Lower leg skin (tissue), 4 donors: Measurements from ENCODE around the gene PRLH. TPM values are rescaled to one million over a fixed set of nuclear protein-coding genes. Genes with fewer than 3 reads are reported as not detected.

Experiments
- DNase-seq, 2 donors: peaks; one replicate each; pipeline ENCODE4 v3.0.0-alpha.2; 2019; ENCODE audit warnings: low spot score in 2 of 2
- H3K4me3 ChIP-seq: fragments of 200-600 bp; sonication (generic); 2 replicates; pipeline ENCODE4 v1.5.1; 2017; ENCODE audit warnings: mild to moderate bottlenecking, low read depth; ENCODE audit not compliant: poor library complexity, severe bottlenecking
- POLR2A ChIP-seq, 2 donors: fragments of 450-650 bp; IDR thresholded peaks; one replicate each; pipeline ENCODE4 v1.6.1; 2016 to 2017; ENCODE audit warnings: antibody characterized with exemption in 2 of 2, mild to moderate bottlenecking in 1 of 2, moderate library complexity in 1 of 2
- WGBS, 2 donors: methylation state at CpG; one replicate each; pipeline ENCODE4 v1.1.5; 2018; 5-methylcytosine and 5-hydroxymethylcytosine counted together
- intact Hi-C: fragments of 100-400 bp; cut with DNase I; formaldehyde crosslinking; loops from one replicate; pipeline ENCODE4 v1.15.0; 2023; ENCODE audit warnings: low total_unique reads
- total RNA-seq, 4 donors: library from RNA; depleted of rRNA; stranded (reverse); fragments of >200 nt; gene quantifications; one replicate each; pipeline ENCODE4 v1.1.0, GENCODE V29; 2016
- TF ChIP-seq, protein P1 (sequence below), 3 donors: fragments of 450-650 bp; IDR thresholded peaks; one replicate each; pipeline ENCODE4 v1.5.1; 2016; ENCODE audit warnings: antibody characterized with exemption in 3 of 3, mild to moderate bottlenecking in 3 of 3, moderate library complexity in 2 of 3

PRLH gene
- total RNA-seq, 4 donors from 2014 or later = not detected

DNA sequence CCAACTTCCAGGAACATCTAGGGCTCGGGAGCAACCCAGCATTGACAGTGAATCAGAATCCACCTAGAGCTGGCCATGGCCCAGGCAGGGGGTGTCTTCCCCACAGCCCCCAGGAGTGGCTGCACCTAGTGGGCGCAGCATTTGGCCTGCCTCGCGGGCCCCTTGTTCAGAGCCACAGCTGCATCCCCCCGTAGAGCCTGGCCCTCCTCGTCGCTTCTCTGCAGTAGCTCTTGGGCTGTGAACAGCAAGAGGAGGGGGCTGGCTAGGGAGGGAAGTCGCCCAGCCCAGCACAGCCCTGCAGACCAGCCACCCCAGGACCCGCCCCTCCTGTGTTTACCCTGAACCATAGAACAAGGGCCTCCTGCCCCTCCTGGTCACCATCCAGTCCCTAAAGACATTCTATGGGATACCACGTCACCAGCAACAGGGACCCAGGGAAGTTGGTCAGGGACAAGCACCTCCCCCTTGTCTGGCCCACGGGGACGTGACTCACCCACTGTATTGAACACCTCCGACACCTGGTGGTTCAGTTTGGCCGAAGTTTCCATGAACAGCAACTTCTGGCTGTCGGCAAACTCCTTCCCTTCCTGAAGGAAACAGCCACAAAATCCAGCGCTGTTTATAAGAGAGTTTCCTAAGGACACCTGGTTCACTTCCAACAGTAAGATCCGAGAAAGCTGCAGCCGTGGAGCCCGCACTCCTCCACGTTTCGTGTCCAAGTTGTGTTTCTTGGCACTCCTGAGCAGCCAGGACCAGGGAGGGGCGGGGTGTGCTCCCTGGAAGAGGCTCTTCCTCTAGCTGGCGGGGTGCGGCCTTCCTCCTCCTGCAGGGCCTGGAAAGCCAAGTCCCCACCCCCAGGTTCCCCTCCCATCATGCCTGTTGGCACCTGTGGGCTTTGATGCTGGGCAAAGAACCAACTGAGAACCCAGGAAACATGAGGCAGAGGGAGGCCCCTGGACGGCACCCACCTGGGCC lies 8.8 kb downstream of the PRLH start:
- intact Hi-C loops = loop anchor here (5.0 kb wide), 1 partner anchor 63 kb away; no protein-coding TSS in a partner anchor
- 54 to 55% methylated on average over 24 to 25 of the region's 25 CpGs for WGBS, 2 donors
- DNase-seq = no peak

DNA sequence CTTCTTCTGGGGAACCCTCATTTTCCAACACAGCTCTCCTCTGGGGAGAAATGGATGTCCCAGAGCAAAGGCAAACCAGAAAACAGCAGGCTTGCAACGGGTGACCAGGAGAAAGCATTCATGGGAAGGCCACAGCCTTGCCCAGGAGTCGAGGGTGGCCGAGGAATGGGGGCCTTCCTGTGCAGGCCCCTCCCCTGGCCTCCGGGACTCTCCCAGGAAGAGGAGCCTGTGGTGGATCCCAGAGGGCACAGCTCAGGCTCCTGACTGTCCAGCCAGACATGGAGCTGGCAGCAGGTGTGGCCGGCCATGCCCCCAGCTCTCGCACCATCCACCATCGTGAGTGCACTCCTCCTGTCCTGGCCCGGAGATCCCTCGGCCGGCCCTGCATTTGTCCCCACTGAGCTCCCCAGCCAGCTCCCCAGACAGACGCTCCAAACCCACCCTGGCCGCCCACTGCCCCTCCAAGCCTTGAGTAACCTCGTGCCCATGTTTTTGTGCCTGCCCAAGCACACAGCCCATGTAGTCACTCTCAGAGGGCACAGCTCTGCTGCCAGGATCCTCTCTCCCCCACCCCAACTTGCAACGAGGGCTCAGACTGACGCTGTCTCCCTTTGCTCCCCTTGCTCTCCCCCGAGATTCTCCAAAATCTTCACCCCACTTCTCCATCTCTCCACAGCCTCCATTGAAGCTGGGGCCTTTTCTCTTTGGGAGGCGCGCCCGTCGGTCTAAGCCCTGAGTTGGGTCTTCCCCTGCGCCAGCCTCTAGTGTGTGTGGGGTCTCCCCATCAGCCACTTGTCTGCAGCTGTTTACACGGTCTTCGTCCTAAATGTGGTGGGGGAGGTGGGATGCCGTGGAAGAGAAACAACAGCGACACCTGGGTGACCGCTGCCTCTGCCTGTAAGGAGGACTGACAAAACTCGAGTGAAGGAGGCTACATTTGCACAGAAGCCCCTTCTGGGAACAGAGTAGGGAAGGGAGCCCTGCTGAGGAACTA lies 9.8 kb downstream of the PRLH start:
- no peak for TF ChIP-seq POLR2A (IDR thresholded peaks at IDR 0.05)
- TF ChIP-seq, protein P1, sequence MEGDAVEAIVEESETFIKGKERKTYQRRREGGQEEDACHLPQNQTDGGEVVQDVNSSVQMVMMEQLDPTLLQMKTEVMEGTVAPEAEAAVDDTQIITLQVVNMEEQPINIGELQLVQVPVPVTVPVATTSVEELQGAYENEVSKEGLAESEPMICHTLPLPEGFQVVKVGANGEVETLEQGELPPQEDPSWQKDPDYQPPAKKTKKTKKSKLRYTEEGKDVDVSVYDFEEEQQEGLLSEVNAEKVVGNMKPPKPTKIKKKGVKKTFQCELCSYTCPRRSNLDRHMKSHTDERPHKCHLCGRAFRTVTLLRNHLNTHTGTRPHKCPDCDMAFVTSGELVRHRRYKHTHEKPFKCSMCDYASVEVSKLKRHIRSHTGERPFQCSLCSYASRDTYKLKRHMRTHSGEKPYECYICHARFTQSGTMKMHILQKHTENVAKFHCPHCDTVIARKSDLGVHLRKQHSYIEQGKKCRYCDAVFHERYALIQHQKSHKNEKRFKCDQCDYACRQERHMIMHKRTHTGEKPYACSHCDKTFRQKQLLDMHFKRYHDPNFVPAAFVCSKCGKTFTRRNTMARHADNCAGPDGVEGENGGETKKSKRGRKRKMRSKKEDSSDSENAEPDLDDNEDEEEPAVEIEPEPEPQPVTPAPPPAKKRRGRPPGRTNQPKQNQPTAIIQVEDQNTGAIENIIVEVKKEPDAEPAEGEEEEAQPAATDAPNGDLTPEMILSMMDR (IDR thresholded peaks at IDR 0.05) = no peak
- no peak for DNase-seq
- no peak overlapping the region for H3K4me3 ChIP-seq
- 86 to 89% methylated on average over 27 of the region's 27 CpGs for WGBS, 2 donors
- intact Hi-C loops = no loop called here

More for the DNA sequence above, 8.8 kb downstream of the PRLH start:
- TF ChIP-seq, protein P1 (IDR thresholded peaks at IDR 0.05) = no peak
- TF ChIP-seq POLR2A (IDR thresholded peaks at IDR 0.05) = no peak
- no peak overlapping the region for H3K4me3 ChIP-seq

DNA sequence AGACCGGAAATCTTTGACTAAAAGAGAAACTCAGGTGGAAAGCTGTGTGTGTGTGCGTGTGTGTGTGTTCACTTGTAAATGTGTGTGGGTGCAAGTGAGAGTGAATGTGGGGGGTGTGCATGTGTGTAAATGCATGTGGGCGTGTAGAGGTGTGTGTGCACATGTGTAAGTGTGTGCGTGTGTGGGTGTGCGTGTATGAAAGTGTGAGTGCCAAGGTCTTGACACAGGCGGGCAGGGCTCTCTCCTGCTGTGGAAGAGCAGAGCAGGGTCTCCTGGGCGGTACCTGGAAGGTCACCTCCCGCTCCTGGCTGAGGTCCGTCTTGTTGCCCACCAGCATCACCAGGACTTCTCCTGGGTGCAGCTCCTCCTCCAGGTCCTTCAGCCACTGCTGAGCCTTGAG lies 10.6 kb downstream of the PRLH start:
- TF ChIP-seq, protein P1 (IDR thresholded peaks at IDR 0.05) = no peak
- TF ChIP-seq POLR2A (IDR thresholded peaks at IDR 0.05) = no peak
- intact Hi-C loops = no loop called here
- DNase-seq = no peak
- no peak overlapping the region for H3K4me3 ChIP-seq
- WGBS, 2 donors = 94 to 95% methylated on average over 9 of the region's 9 CpGs

DNA sequence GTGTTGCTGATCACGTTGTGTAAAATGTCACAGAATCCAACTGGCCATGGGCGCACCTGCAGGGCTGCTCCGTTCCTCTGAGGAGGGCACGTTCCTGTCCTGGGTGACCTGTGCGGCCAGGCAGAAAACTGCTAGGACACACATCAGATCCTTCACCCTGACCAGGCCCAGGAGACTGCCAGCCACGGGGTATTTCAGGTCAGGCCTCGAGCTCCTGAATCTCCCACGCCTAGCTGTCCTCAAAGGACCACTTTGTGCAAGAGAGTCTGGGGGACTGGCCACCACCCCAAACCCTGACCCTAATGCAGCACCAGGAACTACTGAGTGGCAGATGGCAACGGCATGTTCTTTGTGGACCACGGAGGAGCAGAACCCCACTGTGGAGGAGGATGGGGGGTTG lies 11.1 kb downstream of the PRLH start:
- 84 to 94% methylated on average over 10 of the region's 10 CpGs for WGBS, 2 donors
- no peak for TF ChIP-seq POLR2A (IDR thresholded peaks at IDR 0.05)
- TF ChIP-seq, protein P1 (IDR thresholded peaks at IDR 0.05) = no peak
- H3K4me3 ChIP-seq = no peak overlapping the region
- DNase-seq = no peak
- intact Hi-C loops = no loop called here

DNA sequence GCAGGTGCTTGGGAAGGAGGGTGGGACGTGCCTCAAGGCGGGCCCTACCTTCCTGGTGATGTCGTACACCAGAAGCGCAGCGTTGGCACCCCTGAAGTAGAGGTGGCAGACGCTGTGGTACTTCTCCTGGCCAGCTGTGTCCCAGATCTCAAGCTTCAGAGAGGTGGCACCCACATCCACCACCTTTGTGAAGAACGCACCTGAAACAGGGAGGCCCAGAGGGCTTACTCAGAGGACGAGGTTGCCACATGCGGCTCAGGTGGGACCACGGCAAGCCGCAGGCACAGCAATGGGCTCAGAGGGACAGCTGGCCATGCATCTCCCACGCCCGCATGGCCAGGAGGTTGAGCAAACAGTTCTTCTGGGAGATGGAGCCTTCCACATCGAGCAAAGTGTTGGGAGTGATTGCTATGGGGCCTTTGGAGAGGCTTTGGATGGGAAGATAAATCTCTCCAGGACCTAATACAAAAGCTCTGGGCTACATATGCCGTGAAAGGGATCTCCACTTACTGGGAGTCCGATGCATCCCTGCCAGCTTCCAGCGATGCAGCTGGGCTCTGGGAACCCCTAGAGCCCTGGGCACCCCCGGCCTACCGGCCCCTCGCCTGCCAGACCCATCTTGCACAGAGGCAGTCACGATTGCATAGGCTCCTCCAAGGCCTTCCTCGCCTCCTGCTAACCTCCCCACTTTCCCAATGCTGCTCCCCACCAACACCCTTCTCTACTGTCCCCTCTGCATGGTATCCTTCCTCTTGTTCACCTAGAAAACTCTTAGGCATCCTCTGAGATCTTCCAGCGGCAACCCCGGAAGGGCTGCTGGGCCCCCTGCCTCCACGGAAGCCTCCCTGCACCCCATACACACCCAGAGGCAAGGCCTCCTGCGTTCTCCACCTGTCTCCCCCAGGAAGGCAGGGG lies 11.8 kb downstream of the PRLH start:
- DNase-seq = no peak
- WGBS, 2 donors = 95 to 96% methylated on average over 26 of the region's 26 CpGs
- no peak overlapping the region for H3K4me3 ChIP-seq
- no peak for TF ChIP-seq POLR2A (IDR thresholded peaks at IDR 0.05)
- TF ChIP-seq, protein P1 (IDR thresholded peaks at IDR 0.05) = no peak
- intact Hi-C loops = no loop called here
